CD8-positive, alpha-beta memory T cell (primary cell): Measurements from ENCODE around the gene ZC3H15. TPM values are rescaled to one million over a fixed set of nuclear protein-coding genes. Genes with fewer than 3 reads are reported as not detected.
"Not testable (repeated sequence)": the region's sequence is repeated elsewhere in the genome, so short reads cannot be mapped to it uniquely, and the experiment has no call there.

Experiments
- CTCF ChIA-PET: fragments of 350-600 bp; sonication (Branson Sonifier 250); formaldehyde crosslinking; loops from one replicate; lab custom pipeline; 2021; ENCODE audit warnings: antibody characterized with exemption; lab: Charles Lee
- POLR2A ChIA-PET: fragments of 350-600 bp; sonication (Branson Sonifier 250); formaldehyde crosslinking; loops from one replicate; lab custom pipeline; 2021; ENCODE audit warnings: antibody characterized with exemption; lab: Charles Lee
- DNase-seq, 5 donors: peaks; one replicate each; pipeline versions ENCODE4 v3.0.0 to v3.0.0-alpha.2; 2020 to 2022; ENCODE audit warnings: mixed read lengths in 1 of 5
- H3K27ac ChIP-seq: one replicate; pipeline ENCODE4 v1.7.0; 2013; ENCODE audit warnings: low read depth, mild to moderate bottlenecking, low read length, moderate library complexity
- H3K27me3 ChIP-seq: 2 replicates; pipeline ENCODE4 v1.7.0; 2013; ENCODE audit warnings: low read length, mild to moderate bottlenecking; ENCODE audit not compliant: insufficient read depth, poor library complexity, severe bottlenecking
- H3K36me3 ChIP-seq: 2 replicates; pipeline ENCODE4 v1.7.0; 2013; ENCODE audit warnings: mild to moderate bottlenecking, low read length, moderate library complexity; ENCODE audit not compliant: insufficient read depth
- H3K4me1 ChIP-seq: 2 replicates; pipeline ENCODE4 v1.7.0; 2013; ENCODE audit warnings: mild to moderate bottlenecking, low read length, moderate library complexity; ENCODE audit not compliant: insufficient read depth
- H3K4me3 ChIP-seq: 2 replicates; pipeline ENCODE4 v1.7.0; 2013; ENCODE audit warnings: mild to moderate bottlenecking, low read length
- H3K9me3 ChIP-seq: 2 replicates; pipeline ENCODE4 v1.7.0; 2013; ENCODE audit warnings: mild to moderate bottlenecking, low read length
- H3K27ac Mint-ChIP-seq, 8 donors: one replicate each; pipeline ENCODE4 v1.8.0; 2020 to 2021; ENCODE audit warnings: mixed read lengths in 8 of 8, mild to moderate bottlenecking in 6 of 8, inconsistent platforms in 3 of 8, moderate library complexity in 3 of 8
- H3K27me3 Mint-ChIP-seq, 2 donors: one replicate each; pipeline ENCODE4 v1.8.0; 2020 to 2021; ENCODE audit warnings: mixed read lengths in 2 of 2, mild to moderate bottlenecking in 1 of 2, moderate library complexity in 1 of 2
- H3K36me3 Mint-ChIP-seq, 3 donors: one replicate each; pipeline ENCODE4 v1.8.0; 2020 to 2021; ENCODE audit warnings: mixed read lengths in 3 of 3, inconsistent platforms in 1 of 3, mild to moderate bottlenecking in 1 of 3
- H3K4me1 Mint-ChIP-seq, 3 donors: one replicate each; pipeline ENCODE4 v1.8.0; 2020 to 2021; ENCODE audit warnings: mixed read lengths in 3 of 3, inconsistent platforms in 1 of 3, mild to moderate bottlenecking in 1 of 3
- H3K4me3 Mint-ChIP-seq, 7 donors: one replicate each; pipeline ENCODE4 v1.8.0; 2020 to 2021; ENCODE audit warnings: mixed read lengths in 7 of 7, mild to moderate bottlenecking in 6 of 7, moderate library complexity in 4 of 7, inconsistent platforms in 2 of 7
- H3K9me3 Mint-ChIP-seq, 5 donors: one replicate each; pipeline ENCODE4 v1.8.0; 2020 to 2022; ENCODE audit warnings: mixed read lengths in 5 of 5, mild to moderate bottlenecking in 3 of 5, moderate library complexity in 2 of 5, inconsistent platforms in 1 of 5
- polyA plus RNA-seq: library from polyadenylated mRNA; unstranded; fragments of 300-500 nt; fragmentation: Illumina TruSeq; gene quantifications from one replicate; pipeline ENCODE4 v1.2.3, GENCODE V29; 2021
- total RNA-seq, 2 experiments: library from RNA; stranded (reverse); gene quantifications; one replicate each; pipeline ENCODE4 v1.2.3, GENCODE V29; 2021

Gene ZC3H15
- total and polyA plus RNA-seq, 3 experiments from 2014 or later = 66.9 to 104 (median 101) TPM

DNA sequence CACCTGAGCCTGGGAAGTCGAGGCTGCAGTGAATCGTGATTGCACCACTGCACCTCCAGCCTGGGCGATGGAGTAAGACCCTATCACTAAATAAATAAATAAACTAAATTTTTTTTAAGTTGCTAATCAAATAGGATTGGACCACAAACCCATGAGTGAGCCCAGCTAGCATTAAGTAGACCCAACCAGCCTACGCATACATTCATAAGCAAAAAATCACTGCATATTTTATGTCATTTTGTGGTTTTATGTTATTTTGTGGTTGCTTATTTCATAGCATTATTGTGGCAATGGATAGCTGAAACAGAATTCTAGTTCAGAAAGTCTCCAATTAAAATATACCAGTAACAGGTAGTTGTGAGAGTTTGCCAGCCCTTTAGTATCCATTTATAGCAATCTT lies 29.1 kb upstream of the ZC3H15 start:
- Mint-ChIP-seq H3K4me1 (no peaks in the 10 kb centered on the region), H3K27ac (no peak overlapping the region), H3K36me3 (peaks cover 6 to 20% (median 7%) of the 10 kb centered on the region in 3 donors), H3K9me3 (no peaks in the 10 kb centered on the region), H3K4me3 (no peak overlapping the region), H3K27me3 (peaks cover 0 to 2% of the 10 kb centered on the region in 2 donors)
- Histone ChIP-seq H3K36me3 (peaks cover 4% of the 10 kb centered on the region), H3K27ac (no peak overlapping the region), H3K4me3 (no peak overlapping the region), H3K27me3 (no peaks in the 10 kb centered on the region), H3K4me1 (no peaks in the 10 kb centered on the region), H3K9me3 (no peaks in the 10 kb centered on the region)
- DNase-seq = no peak
- POLR2A ChIA-PET = no interaction called here
- CTCF ChIA-PET = no interaction called here

DNA sequence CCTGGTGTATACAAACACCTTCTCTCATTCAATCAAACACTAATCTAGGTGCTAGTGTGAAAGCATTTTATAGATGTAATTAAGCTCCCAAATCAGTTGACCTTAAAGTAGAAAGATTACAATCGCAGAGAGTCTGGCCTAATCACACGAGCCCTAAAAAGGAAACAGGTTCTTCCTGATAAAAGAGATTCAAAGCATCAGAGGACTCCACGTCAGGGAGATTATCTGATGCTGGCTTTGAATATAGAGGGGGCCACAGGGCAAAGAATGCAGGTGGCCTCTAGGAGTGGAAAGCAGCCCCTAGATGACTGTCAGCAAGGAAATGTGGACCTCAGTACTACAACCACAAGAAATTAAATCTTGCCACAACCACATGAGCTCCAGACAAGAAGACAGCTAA lies 28.2 kb upstream of the ZC3H15 start:
- Histone ChIP-seq H3K36me3 (peaks cover 4% of the 10 kb centered on the region), H3K4me1 (no peaks in the 10 kb centered on the region), H3K4me3 (no peak overlapping the region), H3K27ac (no peak overlapping the region), H3K9me3 (no peaks in the 10 kb centered on the region), H3K27me3 (no peaks in the 10 kb centered on the region)
- H3K4me1 Mint-ChIP-seq = no peaks in the 10 kb centered on the region
- peaks cover 6 to 20% (median 7%) of the 10 kb centered on the region in 3 donors for H3K36me3 Mint-ChIP-seq
- CTCF ChIA-PET = no interaction called here
- H3K9me3 Mint-ChIP-seq = no peaks in the 10 kb centered on the region
- H3K27me3 Mint-ChIP-seq = peaks cover 0 to 2% of the 10 kb centered on the region in 2 donors
- H3K4me3 Mint-ChIP-seq = no peak overlapping the region
- POLR2A ChIA-PET = no interaction called here
- DNase-seq = no peak
- H3K27ac Mint-ChIP-seq = no peak overlapping the region

- no peaks in the 10 kb centered on the region for H3K4me1 Mint-ChIP-seq
- Histone ChIP-seq H3K4me1 (no peaks in the 10 kb centered on the region), H3K4me3 (no peak overlapping the region), H3K27ac (no peak overlapping the region), H3K36me3 (peaks cover 4% of the 10 kb centered on the region), H3K9me3 (no peaks in the 10 kb centered on the region), H3K27me3 (no peaks in the 10 kb centered on the region)
- no peak overlapping the region for H3K4me3 Mint-ChIP-seq
- H3K27me3 Mint-ChIP-seq = peaks cover 0 to 2% of the 10 kb centered on the region in 2 donors
- H3K36me3 Mint-ChIP-seq = peaks cover 6 to 13% (median 7%) of the 10 kb centered on the region in 3 donors
- ChIA-PET POLR2A (no interaction called here), CTCF (no interaction called here)
- no peak for DNase-seq
- H3K9me3 Mint-ChIP-seq = no peaks in the 10 kb centered on the region
- H3K27ac Mint-ChIP-seq = no peak overlapping the region
Measured at GRCh38 chr2:186459009-186459408, 27.1 kb upstream of the ZC3H15 start.

DNA sequence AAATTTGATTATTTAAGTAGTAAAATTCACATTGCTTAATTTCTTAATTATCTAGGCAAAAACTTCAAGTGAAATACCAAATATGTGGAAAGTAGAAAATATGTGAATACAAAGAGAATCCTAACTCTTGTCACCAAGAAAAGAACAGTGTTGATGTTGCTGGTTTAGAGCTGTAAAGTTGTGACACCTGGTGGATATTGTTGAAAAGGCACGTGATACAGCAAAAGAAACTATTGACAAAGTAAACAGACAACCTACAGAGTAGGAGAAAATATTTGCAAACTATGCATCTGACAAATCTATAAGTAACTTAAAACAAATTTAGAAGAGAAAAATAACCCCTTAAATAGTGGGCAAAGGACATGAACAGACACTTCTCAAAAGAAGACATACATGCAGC lies 25.6 kb upstream of the ZC3H15 start:
- Mint-ChIP-seq H3K9me3 (peaks cover 0 to 1% (median 0%) of the 10 kb centered on the region in 5 donors), H3K27ac (no peak overlapping the region), H3K4me1 (no peaks in the 10 kb centered on the region), H3K4me3 (no peak overlapping the region), H3K36me3 (peaks cover 2 to 10% (median 8%) of the 10 kb centered on the region in 3 donors), H3K27me3 (peaks cover 0 to 2% of the 10 kb centered on the region in 2 donors)
- no peaks in the 10 kb centered on the region for H3K9me3 ChIP-seq
- peaks cover 4% of the 10 kb centered on the region for H3K36me3 ChIP-seq
- POLR2A ChIA-PET = no interaction called here
- H3K4me3 ChIP-seq = no peak overlapping the region
- CTCF ChIA-PET = no interaction called here
- H3K27me3 ChIP-seq = no peaks in the 10 kb centered on the region
- H3K4me1 ChIP-seq = no peaks in the 10 kb centered on the region
- H3K27ac ChIP-seq = no peak overlapping the region
- no peak for DNase-seq

DNA sequence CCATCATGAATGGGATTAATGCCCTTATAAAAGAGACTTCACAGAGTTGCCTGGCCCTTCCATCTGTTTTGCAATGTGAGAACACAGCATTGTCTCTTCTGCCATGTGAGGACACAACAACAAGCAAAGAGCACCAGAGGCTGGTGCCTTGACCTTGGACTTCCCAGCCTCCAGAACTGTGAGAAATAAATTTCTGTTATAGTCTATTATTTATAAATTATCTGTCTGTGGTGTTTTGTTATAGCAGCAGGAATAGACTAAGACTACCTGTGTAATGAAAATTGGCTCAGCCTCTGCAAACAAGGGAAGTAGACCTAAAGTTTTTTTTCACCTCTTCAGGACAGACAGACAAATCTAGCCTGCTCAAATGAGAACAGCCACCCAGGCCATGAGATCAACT lies 19.3 kb upstream of the ZC3H15 start:
- H3K4me1 Mint-ChIP-seq = no peaks in the 10 kb centered on the region
- no peak overlapping the region for H3K27ac ChIP-seq
- H3K4me1 ChIP-seq = no peaks in the 10 kb centered on the region
- no peaks in the 10 kb centered on the region for H3K36me3 ChIP-seq
- no peak for DNase-seq
- peaks cover 0 to 5% (median 0%) of the 10 kb centered on the region in 5 donors for H3K9me3 Mint-ChIP-seq
- POLR2A ChIA-PET = no interaction called here
- H3K27me3 ChIP-seq = no peaks in the 10 kb centered on the region
- H3K27ac Mint-ChIP-seq = no peak overlapping the region
- peaks cover 0 to 13% (median 0%) of the 10 kb centered on the region in 3 donors for H3K36me3 Mint-ChIP-seq
- H3K4me3 ChIP-seq = no peak overlapping the region
- no peaks in the 10 kb centered on the region for H3K9me3 ChIP-seq
- H3K4me3 Mint-ChIP-seq = no peak overlapping the region
- CTCF ChIA-PET = no interaction called here
- no peaks in the 10 kb centered on the region for H3K27me3 Mint-ChIP-seq

GRCh38 chr2:186467421-186467820 lies 18.6 kb upstream of the ZC3H15 start:
- Mint-ChIP-seq H3K4me1 (no peaks in the 10 kb centered on the region), H3K27ac (no peak overlapping the region), H3K36me3 (peaks cover 0 to 13% (median 0%) of the 10 kb centered on the region in 3 donors), H3K9me3 (peaks cover 0 to 5% (median 2%) of the 10 kb centered on the region in 5 donors), H3K4me3 (no peak overlapping the region), H3K27me3 (no peaks in the 10 kb centered on the region)
- Histone ChIP-seq H3K9me3 (no peaks in the 10 kb centered on the region), H3K27ac (no peak overlapping the region), H3K4me1 (no peaks in the 10 kb centered on the region), H3K36me3 (no peaks in the 10 kb centered on the region), H3K4me3 (no peak overlapping the region), H3K27me3 (no peaks in the 10 kb centered on the region)
- no peak for DNase-seq
- ChIA-PET CTCF (no interaction called here), POLR2A (no interaction called here)

DNA sequence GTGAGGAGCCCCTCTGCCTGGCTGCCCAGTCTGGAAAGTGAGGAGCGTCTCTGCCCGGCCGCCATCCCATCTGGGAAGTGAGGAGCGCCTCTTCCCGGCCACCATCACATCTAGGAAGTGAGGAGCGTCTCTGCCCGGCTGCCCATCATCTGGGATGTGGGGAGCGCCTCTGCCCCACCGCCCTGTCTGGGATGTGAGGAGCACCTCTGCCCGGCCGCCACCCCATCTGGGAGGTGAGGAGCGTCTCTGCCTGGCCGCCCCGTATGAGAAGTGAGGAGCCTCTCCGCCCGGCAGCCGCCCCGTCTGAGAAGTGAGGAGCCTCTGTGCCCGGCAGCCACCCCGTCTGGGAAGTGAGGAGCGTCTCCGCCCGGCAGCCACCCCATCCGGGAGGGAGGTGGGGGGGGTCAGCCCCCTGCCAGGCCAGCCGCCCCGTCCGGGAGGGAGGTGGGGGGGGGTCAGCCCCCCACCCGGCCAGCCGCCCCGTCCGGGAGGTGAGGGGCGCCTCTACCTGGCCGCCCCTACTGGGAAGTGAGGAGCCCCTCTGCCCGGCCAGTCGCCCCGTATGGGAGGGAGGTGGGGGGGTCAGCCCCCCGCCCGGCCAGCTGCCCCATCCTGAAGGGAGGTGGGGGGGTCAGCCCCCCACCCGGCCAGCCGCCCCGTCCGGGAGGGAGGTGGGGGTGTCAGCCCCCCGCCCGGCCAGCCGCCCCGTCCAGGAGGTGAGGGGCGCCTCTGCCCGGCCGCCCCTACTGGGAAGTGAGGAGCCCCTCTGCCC lies 13.2 kb upstream of the ZC3H15 start:
- not testable (repeated sequence) for DNase-seq, H3K36me3 Mint-ChIP-seq

GRCh38 chr2:186474239-186474638 lies 11.8 kb upstream of the ZC3H15 start:
- H3K4me3 Mint-ChIP-seq, H3K27me3 Mint-ChIP-seq, H3K9me3 Mint-ChIP-seq, H3K4me1 Mint-ChIP-seq, H3K9me3 ChIP-seq, H3K27me3 ChIP-seq, H3K27ac Mint-ChIP-seq, CTCF ChIA-PET, H3K36me3 Mint-ChIP-seq, H3K27ac ChIP-seq, H3K4me1 ChIP-seq, H3K4me3 ChIP-seq, H3K36me3 ChIP-seq, DNase-seq, POLR2A ChIA-PET: not testable (repeated sequence)

More for the DNA sequence above, 13.2 kb upstream of the ZC3H15 start:
- POLR2A ChIA-PET, H3K4me1 ChIP-seq, H3K4me1 Mint-ChIP-seq, H3K9me3 ChIP-seq, H3K27ac ChIP-seq, H3K36me3 ChIP-seq, H3K27me3 ChIP-seq, H3K4me3 ChIP-seq, H3K27me3 Mint-ChIP-seq, CTCF ChIA-PET, H3K4me3 Mint-ChIP-seq, H3K9me3 Mint-ChIP-seq, H3K27ac Mint-ChIP-seq: not testable (repeated sequence)
